SU-DHL-6 (cell line): ENCODE results near the gene ACAD10.

ENCODE experiments used
- H2AFZ ChIP-seq: fragments of 200-600 bp; sonication (generic); 2 replicates; pipeline ENCODE4 v1.6.1; 2014; ENCODE audit warnings: low read depth, mild to moderate bottlenecking, moderate library complexity, mixed read lengths, antibody characterized with exemption, low read length; ENCODE audit not compliant: severe bottlenecking
- H3F3A ChIP-seq: fragments of 200-600 bp; shearing (Covaris generic); 2 replicates; pipeline ENCODE4 v1.6.0; 2016; ENCODE audit warnings: antibody characterized with exemption, mild to moderate bottlenecking; ENCODE audit not compliant: insufficient read depth
- H3K27ac ChIP-seq: fragments of 200-600 bp; sonication (generic); 2 replicates; pipeline ENCODE4 v1.5.1; 2016; ENCODE audit warnings: low read depth, mild to moderate bottlenecking, low read length, moderate library complexity, mixed read lengths
- H3K27me3 ChIP-seq: fragments of 200-600 bp; sonication (generic), shearing (Covaris generic); 2 replicates; pipeline ENCODE4 v1.6.0; 2014; ENCODE audit warnings: mild to moderate bottlenecking, low read length
- H3K36me3 ChIP-seq: fragments of 200-600 bp; sonication (generic); 2 replicates; pipeline ENCODE4 v1.6.1; 2014; ENCODE audit warnings: mild to moderate bottlenecking, low read length, mixed read lengths
- H3K4me2 ChIP-seq: fragments of 300-600, 200-600 bp; shearing (Covaris generic), sonication (generic); 2 replicates; pipeline ENCODE4 v1.6.0; 2014; ENCODE audit warnings: low read length, low read depth, mild to moderate bottlenecking; ENCODE audit not compliant: poor library complexity, severe bottlenecking
- H3K4me3 ChIP-seq: fragments of 200-600 bp; sonication (generic); 2 replicates; pipeline ENCODE4 v1.5.1; 2014; ENCODE audit warnings: antibody characterized with exemption, low read length, mild to moderate bottlenecking, mixed read lengths; ENCODE audit not compliant: insufficient read depth, poor library complexity, severe bottlenecking
- H3K79me2 ChIP-seq: fragments of 200-600 bp; sonication (generic); 2 replicates; pipeline ENCODE4 v1.6.1; 2014; ENCODE audit warnings: mild to moderate bottlenecking, low read length, moderate library complexity; ENCODE audit not compliant: insufficient read depth
- H3K9ac ChIP-seq: fragments of 200-600 bp; sonication (generic); 2 replicates; pipeline ENCODE4 v1.7.0; 2014; ENCODE audit warnings: mild to moderate bottlenecking, low read length
- H3K9me2 ChIP-seq: fragments of 200-600 bp; sonication (generic); replicated peaks from 2 replicates; pipeline ENCODE4 v1.6.1; 2014; ENCODE audit warnings: low read length; ENCODE audit not compliant: insufficient read depth
- H3K9me3 ChIP-seq: fragments of 200-600 bp; sonication (generic); 2 replicates; pipeline ENCODE4 v1.6.1; 2014; ENCODE audit warnings: low read length, mixed read lengths; ENCODE audit not compliant: insufficient read depth
- H4K20me1 ChIP-seq: fragments of 200-600 bp; sonication (generic); 2 replicates; pipeline ENCODE4 v1.6.1; 2014; ENCODE audit warnings: low read depth, mild to moderate bottlenecking, antibody characterized with exemption, low read length, moderate library complexity, mixed read lengths
- EZH2phosphoT487 ChIP-seq: fragments of 200-600 bp; sonication (generic), shearing (Covaris generic); conservative IDR thresholded peaks from 2 replicates; pipeline ENCODE4 v1.6.1; 2018; ENCODE audit warnings: mild to moderate bottlenecking, antibody characterized with exemption, low read length, moderate library complexity, mixed read lengths
- TF ChIP-seq, protein P1 (sequence below): fragments of 200-600 bp; sonication (generic); IDR thresholded peaks from one replicate; pipeline ENCODE4 v1.5.1; 2017; ENCODE audit warnings: antibody characterized with exemption, mild to moderate bottlenecking, low read length, moderate library complexity; ENCODE audit not compliant: insufficient read depth, poor library complexity, severe bottlenecking

Gene ACAD10

GRCh38 chr12:111692575-111693210, 6.8 kb downstream of the ACAD10 start:
- no peak overlapping the region for H3K9ac ChIP-seq
- H3K36me3 ChIP-seq: no peaks in the 10 kb centered on the region
- H3K9me3 ChIP-seq: no peaks in the 10 kb centered on the region
- H2AFZ ChIP-seq: no peak overlapping the region
- no peak overlapping the region for H3K4me2 ChIP-seq
- H3K9me2 ChIP-seq: no peaks in the 10 kb centered on the region
- H3K27me3 ChIP-seq: no peaks in the 10 kb centered on the region
- H4K20me1 ChIP-seq: no peaks in the 10 kb centered on the region
- H3K27ac ChIP-seq: no peak overlapping the region
- TF ChIP-seq, protein P1, sequence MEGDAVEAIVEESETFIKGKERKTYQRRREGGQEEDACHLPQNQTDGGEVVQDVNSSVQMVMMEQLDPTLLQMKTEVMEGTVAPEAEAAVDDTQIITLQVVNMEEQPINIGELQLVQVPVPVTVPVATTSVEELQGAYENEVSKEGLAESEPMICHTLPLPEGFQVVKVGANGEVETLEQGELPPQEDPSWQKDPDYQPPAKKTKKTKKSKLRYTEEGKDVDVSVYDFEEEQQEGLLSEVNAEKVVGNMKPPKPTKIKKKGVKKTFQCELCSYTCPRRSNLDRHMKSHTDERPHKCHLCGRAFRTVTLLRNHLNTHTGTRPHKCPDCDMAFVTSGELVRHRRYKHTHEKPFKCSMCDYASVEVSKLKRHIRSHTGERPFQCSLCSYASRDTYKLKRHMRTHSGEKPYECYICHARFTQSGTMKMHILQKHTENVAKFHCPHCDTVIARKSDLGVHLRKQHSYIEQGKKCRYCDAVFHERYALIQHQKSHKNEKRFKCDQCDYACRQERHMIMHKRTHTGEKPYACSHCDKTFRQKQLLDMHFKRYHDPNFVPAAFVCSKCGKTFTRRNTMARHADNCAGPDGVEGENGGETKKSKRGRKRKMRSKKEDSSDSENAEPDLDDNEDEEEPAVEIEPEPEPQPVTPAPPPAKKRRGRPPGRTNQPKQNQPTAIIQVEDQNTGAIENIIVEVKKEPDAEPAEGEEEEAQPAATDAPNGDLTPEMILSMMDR: no peak
- TF ChIP-seq EZH2phosphoT487: no peak
- no peaks in the 10 kb centered on the region for H3F3A ChIP-seq
- no peaks in the 10 kb centered on the region for H3K79me2 ChIP-seq
- no peak overlapping the region for H3K4me3 ChIP-seq

DNA sequence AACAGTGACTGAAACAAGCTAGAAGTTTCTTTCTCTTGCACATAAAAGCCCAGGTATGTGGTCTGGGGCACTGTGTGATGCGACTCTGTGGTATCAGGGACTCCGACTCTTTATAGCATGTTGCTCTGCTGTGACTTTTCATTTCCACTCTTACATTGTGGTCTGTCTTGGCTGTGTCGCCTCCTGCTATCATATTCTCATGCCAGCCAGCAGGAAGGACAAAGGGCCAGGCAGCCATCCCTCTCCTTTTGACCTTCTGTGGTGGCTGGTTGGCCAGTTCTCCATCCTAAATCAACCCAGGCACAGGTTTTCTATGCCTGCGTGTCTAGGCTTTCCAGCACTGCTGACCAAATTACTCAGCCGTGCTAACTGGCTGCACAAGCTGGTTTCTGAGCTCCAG, 8.0 kb downstream of the ACAD10 start:
- Histone ChIP-seq H3K4me3 (no peak overlapping the region), H3K27me3 (no peaks in the 10 kb centered on the region), H3K9me3 (no peaks in the 10 kb centered on the region), H4K20me1 (no peaks in the 10 kb centered on the region), H3K36me3 (no peaks in the 10 kb centered on the region), H3K79me2 (no peaks in the 10 kb centered on the region), H3K9me2 (no peaks in the 10 kb centered on the region), H2AFZ (no peak overlapping the region), H3K4me2 (no peak overlapping the region), H3K9ac (no peak overlapping the region), H3K27ac (no peak overlapping the region), H3F3A (no peaks in the 10 kb centered on the region)
- no peak for TF ChIP-seq EZH2phosphoT487
- TF ChIP-seq, protein P1: no peak

DNA sequence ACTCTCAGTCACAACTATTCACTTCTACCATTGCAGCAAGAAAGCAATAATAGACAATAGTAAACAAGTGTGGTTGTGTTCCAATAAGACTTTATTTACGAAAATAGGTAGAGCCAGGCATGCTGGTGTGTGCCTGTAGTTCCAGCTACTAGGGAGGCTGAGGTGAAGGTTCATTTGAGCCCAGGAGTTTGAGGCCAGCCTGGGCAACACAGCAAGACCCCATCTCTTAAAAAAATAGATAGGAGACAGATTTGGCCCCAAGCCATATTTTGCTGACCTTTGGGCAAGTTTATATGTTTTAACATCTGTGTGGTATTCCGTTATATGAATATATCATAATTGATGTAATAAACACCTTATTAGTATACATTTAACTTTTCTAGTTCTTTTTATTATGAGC, 14.1 kb downstream of the ACAD10 start:
- H3K27ac ChIP-seq: no peak overlapping the region
- H3F3A ChIP-seq: 0 out of 2 replicates have a peak, but pooled peaks cover 3% of the 10 kb centered on the region
- H3K4me3 ChIP-seq: no peak overlapping the region
- H3K9ac ChIP-seq: no peak overlapping the region
- no peaks in the 10 kb centered on the region for H3K9me3 ChIP-seq
- no peaks in the 10 kb centered on the region for H3K27me3 ChIP-seq
- H3K36me3 ChIP-seq: 0 out of 2 replicates have a peak, but pooled peaks cover 3% of the 10 kb centered on the region
- TF ChIP-seq EZH2phosphoT487: no peak
- no peaks in the 10 kb centered on the region for H3K79me2 ChIP-seq
- H3K9me2 ChIP-seq: no peaks in the 10 kb centered on the region
- no peak overlapping the region for H3K4me2 ChIP-seq
- no peaks in the 10 kb centered on the region for H4K20me1 ChIP-seq
- H2AFZ ChIP-seq: no peak overlapping the region

DNA sequence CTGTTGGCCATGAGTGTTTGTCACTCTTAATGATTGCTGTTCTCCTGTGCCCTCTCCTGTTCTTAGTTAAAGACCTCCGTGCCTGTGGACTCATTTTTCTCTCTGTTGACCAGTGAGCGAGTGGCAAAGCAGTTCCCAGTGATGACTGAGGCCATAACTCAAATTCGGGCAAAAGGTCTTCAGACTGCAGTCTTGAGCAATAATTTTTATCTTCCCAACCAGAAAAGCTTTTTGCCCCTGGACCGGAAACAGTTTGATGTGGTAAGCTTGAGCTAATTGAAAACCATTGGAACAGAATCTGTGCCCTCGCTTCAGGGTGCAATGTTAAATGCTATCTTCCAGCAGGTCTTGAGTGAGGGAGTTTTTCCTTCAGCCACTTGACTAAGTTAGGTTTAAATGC, 19.8 kb downstream of the ACAD10 start:
- no peak for TF ChIP-seq EZH2phosphoT487
- TF ChIP-seq, protein P1: no peak
- Histone ChIP-seq H3K4me2 (no peak overlapping the region), H3K27ac (no peak overlapping the region), H4K20me1 (no peaks in the 10 kb centered on the region), H3K9me2 (no peaks in the 10 kb centered on the region), H3K36me3 (0 out of 2 replicates have a peak, but pooled peaks cover 3% of the 10 kb centered on the region), H3K27me3 (no peaks in the 10 kb centered on the region), H3K9me3 (no peaks in the 10 kb centered on the region), H3K79me2 (no peaks in the 10 kb centered on the region), H3K4me3 (no peak overlapping the region), H3F3A (0 out of 2 replicates have a peak, but pooled peaks cover 3% of the 10 kb centered on the region), H3K9ac (no peak overlapping the region), H2AFZ (no peak overlapping the region)
